DOHH2 (cell line): ENCODE data around the gene GPD2.

Experiments used
- H3F3A ChIP-seq: fragments of 200-600 bp; sonication (generic), shearing (Covaris generic); 2 replicates; pipeline ENCODE4 v1.6.0; 2016; ENCODE audit warnings: antibody characterized with exemption, mild to moderate bottlenecking; ENCODE audit not compliant: control insufficient read depth, insufficient read depth
- H3K27ac ChIP-seq: fragments of 200-600 bp; sonication (generic); 2 replicates; pipeline ENCODE4 v1.5.1; 2014; ENCODE audit warnings: low read depth, mild to moderate bottlenecking, low read length, moderate library complexity
- H3K27me3 ChIP-seq: fragments of 200-600 bp; sonication (generic); 2 replicates; pipeline ENCODE4 v1.6.1; 2014; ENCODE audit warnings: mild to moderate bottlenecking, low read length, mixed read lengths; ENCODE audit not compliant: control insufficient read depth
- H3K36me3 ChIP-seq: fragments of 200-600 bp; sonication (generic); 2 replicates; pipeline ENCODE4 v1.6.1; 2014; ENCODE audit warnings: mild to moderate bottlenecking, low read length, moderate library complexity, mixed read lengths; ENCODE audit not compliant: control insufficient read depth
- H3K4me1 ChIP-seq: fragments of 200-600 bp; sonication (generic); 2 replicates; pipeline ENCODE4 v1.6.1; 2014; ENCODE audit warnings: mild to moderate bottlenecking, low read length, mixed read lengths; ENCODE audit not compliant: control insufficient read depth
- H3K4me2 ChIP-seq: fragments of 200-600 bp; sonication (generic); 2 replicates; pipeline ENCODE4 v1.6.0; 2014; ENCODE audit warnings: mild to moderate bottlenecking, low read length, moderate library complexity
- H3K4me3 ChIP-seq: fragments of 200-600 bp; sonication (generic); 2 replicates; pipeline ENCODE4 v1.5.1; 2014; ENCODE audit warnings: mild to moderate bottlenecking, low read length, mixed read lengths
- H3K79me2 ChIP-seq: fragments of 200-600 bp; sonication (generic); 2 replicates; pipeline ENCODE4 v1.6.1; 2014; ENCODE audit warnings: mild to moderate bottlenecking, low read length, mixed read lengths; ENCODE audit not compliant: control insufficient read depth
- H3K9me2 ChIP-seq: fragments of 200-600 bp; sonication (generic); replicated peaks from 2 replicates; pipeline ENCODE4 v1.6.1; 2014; ENCODE audit warnings: mild to moderate bottlenecking, low read length, mixed read lengths; ENCODE audit not compliant: control insufficient read depth
- H3K9me3 ChIP-seq: fragments of 200-600 bp; sonication (generic); 2 replicates; pipeline ENCODE4 v1.6.1; 2014; ENCODE audit warnings: antibody characterized with exemption, low read length, mixed read lengths; ENCODE audit not compliant: control insufficient read depth, insufficient read depth
- H4K20me1 ChIP-seq: fragments of 200-600 bp; sonication (generic); 2 replicates; pipeline ENCODE4 v1.6.0; 2014; ENCODE audit warnings: low read depth, mild to moderate bottlenecking, antibody characterized with exemption, low read length, moderate library complexity; ENCODE audit not compliant: control insufficient read depth, insufficient read depth
- CTCF ChIP-seq: fragments of 200-600 bp; sonication (generic); IDR thresholded peaks from one replicate; pipeline ENCODE4 v1.5.1; 2014; ENCODE audit warnings: antibody characterized with exemption, mild to moderate bottlenecking, low read depth, low read length; ENCODE audit not compliant: poor library complexity, severe bottlenecking
- EZH2phosphoT487 ChIP-seq: fragments of 200-600 bp; sonication (generic); IDR thresholded peaks from 2 replicates; pipeline ENCODE4 v1.6.1; 2017; ENCODE audit warnings: borderline replicate concordance, mild to moderate bottlenecking, antibody characterized with exemption, low read length, moderate library complexity, mixed read lengths

The GPD2 gene

GRCh38 chr2:156561326-156561725 lies 125.1 kb downstream of the GPD2 start:
- Histone ChIP-seq H3K9me2 (no peaks in the 10 kb centered on the region), H3K79me2 (no peaks in the 10 kb centered on the region), H3K4me2 (no peak overlapping the region), H3K9me3 (no peaks in the 10 kb centered on the region), H3K4me3 (no peak overlapping the region), H3F3A (no peaks in the 10 kb centered on the region), H4K20me1 (no peaks in the 10 kb centered on the region), H3K36me3 (peaks cover 7% of the 10 kb centered on the region; the same call in 1 of the 2 replicates), H3K27ac (no peak overlapping the region), H3K4me1 (no peaks in the 10 kb centered on the region), H3K27me3 (no peaks in the 10 kb centered on the region)
- no peak for TF ChIP-seq CTCF
- no peak for TF ChIP-seq EZH2phosphoT487

- H3K4me3 ChIP-seq, result no peak overlapping the region
- TF ChIP-seq EZH2phosphoT487 (no peak), CTCF (no peak)
These were observed 125.9 kb downstream of the GPD2 start for GRCh38 chr2:156562124-156562523.

GRCh38 chr2:156563994-156564753 lies 128.0 kb downstream of the GPD2 start:
- no peak overlapping the region for H3K4me2 ChIP-seq
- no peaks in the 10 kb centered on the region for H3K27me3 ChIP-seq
- H3K4me3 ChIP-seq, result no peak overlapping the region
- no peaks in the 10 kb centered on the region for H4K20me1 ChIP-seq
- H3K79me2 ChIP-seq, result no peaks in the 10 kb centered on the region
- TF ChIP-seq EZH2phosphoT487 (no peak), CTCF (no peak)
- no peaks in the 10 kb centered on the region for H3K9me3 ChIP-seq
- no peaks in the 10 kb centered on the region for H3F3A ChIP-seq
- no peaks in the 10 kb centered on the region for H3K4me1 ChIP-seq
- no peak overlapping the region for H3K27ac ChIP-seq
- no peaks in the 10 kb centered on the region for H3K9me2 ChIP-seq
- no peaks in the 10 kb centered on the region for H3K36me3 ChIP-seq

More at GRCh38 chr2:156562124-156562523, 125.9 kb downstream of the GPD2 start:
- Histone ChIP-seq H4K20me1 (no peaks in the 10 kb centered on the region), H3K27ac (no peak overlapping the region), H3K36me3 (peaks cover 7% of the 10 kb centered on the region; the same call in 1 of the 2 replicates), H3K79me2 (no peaks in the 10 kb centered on the region), H3K9me3 (no peaks in the 10 kb centered on the region), H3K27me3 (no peaks in the 10 kb centered on the region), H3K9me2 (no peaks in the 10 kb centered on the region), H3F3A (no peaks in the 10 kb centered on the region), H3K4me2 (no peak overlapping the region), H3K4me1 (no peaks in the 10 kb centered on the region)
